HepG2 (cell line): ENCODE results near the gene PNPLA8. TPM values are rescaled to one million over a fixed set of nuclear protein-coding genes. Genes with fewer than 3 reads are reported as not detected.
A peak's percentile ranks its signal among the peaks of the same experiment; 100 is the strongest.

Source experiments
- ATAC-seq: fragments of 200-7000 bp; cut with Tn5 transposase; 3 replicates; pipeline ENCODE4 v1.9.1; 2020; ENCODE audit warnings: mild to moderate bottlenecking, moderate library complexity
- BruUV-seq: library from RNA; stranded (reverse); fragments of 400-500 nt; replicated peaks from 2 replicates; lab custom pipeline; 2021; lab: Mats Ljungman, UMichigan
- CTCF ChIA-PET: fragments of 300-600 bp; formaldehyde crosslinking; extraction: SDS; loops from one replicate; lab custom pipeline; 2021; ENCODE audit warnings: low total read pairs, inconsistent platforms, low intra/inter-chr PET ratio; lab: Yijun Ruan, JAX
- POLR2A ChIA-PET: fragments of 350-600 bp; sonication (Branson Sonifier 250); formaldehyde crosslinking; loops from one replicate; lab custom pipeline; 2020; ENCODE audit warnings: antibody characterized with exemption, inconsistent platforms; lab: Yijun Ruan, JAX
- DNase-seq: peaks from one replicate; pipeline ENCODE4 v3.0.0-alpha.2; 2015; ENCODE audit warnings: low spot score
- FAIRE-seq: peaks from 3 replicates; lab custom pipeline; 2011; peaks lifted over from hg19 to GRCh38; lab: Jason Lieb, UNC
- H2AFZ ChIP-seq: one replicate; pipeline ENCODE4 v1.6.1; 2011; ENCODE audit warnings: low read length, inconsistent platforms
- H3K27ac ChIP-seq: fragments of 300-600 bp; 3 replicates; pipeline ENCODE4 v1.8.0; 2011; ENCODE audit warnings: mixed run types, mild to moderate bottlenecking, mixed read lengths, low read length, inconsistent platforms; ENCODE audit not compliant: insufficient read depth; ENCODE audit errors: extremely low read length
- H3K27me3 ChIP-seq, 2 experiments: fragments of 200-600 bp in 1 of 2; 2 replicates in 1 of 2; 3 replicates in 1 of 2; pipeline versions ENCODE4 v1.6.0 to v1.8.0; 2011; ENCODE audit warnings: low read length in 2 of 2, mild to moderate bottlenecking in 2 of 2, moderate library complexity in 2 of 2, inconsistent platforms in 1 of 2; ENCODE audit not compliant: insufficient read depth in 2 of 2, control insufficient read depth in 1 of 2
- H3K36me3 ChIP-seq, 2 experiments: fragments of 200-600 bp in 1 of 2; replicated peaks in 1 of 2; 2 replicates in 1 of 2; 3 replicates in 1 of 2; pipeline versions ENCODE4 v1.5.1 to v1.8.0; 2011; ENCODE audit warnings: low read length in 2 of 2, inconsistent platforms in 1 of 2; ENCODE audit not compliant: insufficient read depth in 2 of 2, control insufficient read depth in 1 of 2
- H3K4me1 ChIP-seq: 2 replicates; pipeline ENCODE4 v1.5.1; 2012; ENCODE audit warnings: low read length, inconsistent platforms; ENCODE audit not compliant: insufficient read depth
- H3K4me2 ChIP-seq: 2 replicates; pipeline ENCODE4 v1.6.0; 2011; ENCODE audit warnings: low read depth, low read length, inconsistent platforms
- H3K4me3 ChIP-seq, 3 experiments: fragments of 200-600 bp in 1 of 3; sonication (generic), shearing (Covaris generic) in 1 of 3; replicated peaks in 1 of 3; 2 replicates each; pipeline ENCODE4 v1.5.1; 2011 to 2016; ENCODE audit warnings: low read length in 3 of 3, inconsistent platforms in 2 of 3, low read depth in 2 of 3, mild to moderate bottlenecking in 2 of 3, control low read depth in 1 of 3, mixed read lengths in 1 of 3; ENCODE audit not compliant: insufficient read depth in 1 of 3
- H3K79me2 ChIP-seq: one replicate; pipeline ENCODE4 v1.6.1; 2011; ENCODE audit warnings: low read length, inconsistent platforms; ENCODE audit not compliant: insufficient read depth
- H3K9ac ChIP-seq: 2 replicates; pipeline ENCODE4 v1.6.0; 2011; ENCODE audit warnings: mild to moderate bottlenecking, low read depth, low read length, inconsistent platforms; ENCODE audit not compliant: insufficient read depth
- H3K9me3 ChIP-seq: 2 replicates; pipeline ENCODE4 v1.5.1; 2012; ENCODE audit warnings: mild to moderate bottlenecking, low read length
- H4K20me1 ChIP-seq: 2 replicates; pipeline ENCODE4 v1.6.0; 2011; ENCODE audit warnings: inconsistent platforms, mild to moderate bottlenecking, low read length, moderate library complexity; ENCODE audit not compliant: insufficient read depth
- DNMT1 ChIP-seq: sonication (generic); formaldehyde crosslinking; IDR thresholded peaks from 2 replicates; pipeline ENCODE4 v1.5.1; 2020; ENCODE audit warnings: mild to moderate bottlenecking, missing genetic modification reagents
- DNMT3B ChIP-seq: conservative IDR thresholded peaks from 2 replicates; pipeline ENCODE4 v1.6.1; 2016; ENCODE audit warnings: missing biosample characterization, control low read depth
- GATA4 ChIP-seq: sonication (generic); IDR thresholded peaks from 2 replicates; pipeline ENCODE4 v1.6.1; 2016; ENCODE audit warnings: antibody characterized with exemption, low read depth, borderline replicate concordance
- HBP1 ChIP-seq: IDR thresholded peaks from 2 replicates; pipeline ENCODE4 v1.6.1; 2016; ENCODE audit warnings: low read depth, control low read depth
- NR3C1 ChIP-seq: sonication (generic); formaldehyde crosslinking; IDR thresholded peaks from 2 replicates; pipeline ENCODE4 v1.4.0; 2020; ENCODE audit warnings: missing genetic modification reagents
- PHB2 ChIP-seq: fragments of 450-650 bp; IDR thresholded peaks from 2 replicates; pipeline ENCODE4 v1.6.1; 2018; ENCODE audit not compliant: partially characterized antibody
- SMARCE1 ChIP-seq: fragments of 450-650 bp; IDR thresholded peaks from 2 replicates; pipeline ENCODE4 v1.6.1; 2017; ENCODE audit warnings: borderline replicate concordance
- SSRP1 ChIP-seq: IDR thresholded peaks from 2 replicates; pipeline ENCODE4 v1.6.1; 2016; ENCODE audit warnings: control low read depth
- UBTF ChIP-seq: sonication (generic); formaldehyde crosslinking; IDR thresholded peaks from 2 replicates; pipeline ENCODE4 v1.4.0; 2020; ENCODE audit warnings: mild to moderate bottlenecking, missing genetic modification reagents
- ZC3H13 ChIP-seq: sonication (generic); formaldehyde crosslinking; IDR thresholded peaks from 2 replicates; pipeline ENCODE4 v1.8.1; 2023; ENCODE audit warnings: mild to moderate bottlenecking, missing genetic modification reagents, moderate library complexity
- ZFYVE20 ChIP-seq: sonication (generic); formaldehyde crosslinking; IDR thresholded peaks from 2 replicates; pipeline ENCODE4 v1.8.0; 2023; ENCODE audit warnings: low read depth, mild to moderate bottlenecking, moderate library complexity, missing genetic modification reagents, borderline replicate concordance
- ZMAT3 ChIP-seq: sonication (generic); formaldehyde crosslinking; conservative IDR thresholded peaks from 2 replicates; pipeline ENCODE4 v1.7.0; 2021; ENCODE audit warnings: missing genetic modification reagents
- ZNF333 ChIP-seq: sonication (generic); formaldehyde crosslinking; IDR thresholded peaks from 2 replicates; pipeline ENCODE4 v1.4.0; 2020; ENCODE audit warnings: mild to moderate bottlenecking, missing genetic modification reagents, borderline replicate concordance
- ZNF367 ChIP-seq: sonication (generic); formaldehyde crosslinking; IDR thresholded peaks from 2 replicates; pipeline ENCODE4 v1.4.0; 2020; ENCODE audit warnings: missing genetic modification reagents, borderline replicate concordance
- ZNF589 ChIP-seq: sonication (generic); formaldehyde crosslinking; conservative IDR thresholded peaks from 2 replicates; pipeline ENCODE4 v1.8.0; 2022; ENCODE audit warnings: mild to moderate bottlenecking, moderate library complexity, missing genetic modification reagents
- ZNF598 ChIP-seq: sonication (generic); formaldehyde crosslinking; IDR thresholded peaks from 2 replicates; pipeline ENCODE4 v1.5.1; 2020; ENCODE audit warnings: mild to moderate bottlenecking, missing genetic modification reagents, borderline replicate concordance
- ZNF761 ChIP-seq: sonication (generic); formaldehyde crosslinking; conservative IDR thresholded peaks from 2 replicates; pipeline ENCODE4 v1.4.0; 2020; ENCODE audit warnings: mild to moderate bottlenecking, missing genetic modification reagents
- WGBS: methylation state at CpG from one replicate; pipeline ENCODE4 v1.1.6; 2017; ENCODE audit warnings: low lambda C conversion rate; 5-methylcytosine and 5-hydroxymethylcytosine counted together
- in situ Hi-C: cut with HindIII; loops from 2 replicates; pipeline ENCODE4 v1.10.0; 2017; ENCODE audit warnings: low pct_unique_long_range_greater_than_20kb; ENCODE audit not compliant: extremely low pct_ligation_motif_present
- intact Hi-C: fragments of 100-400 bp; cut with micrococcal nuclease; formaldehyde crosslinking; loops from one replicate; pipeline ENCODE4 v1.10.0; 2022; ENCODE audit not compliant: unreplicated experiment
- polyA plus RNA-seq, 8 experiments: library from polyadenylated mRNA; depleted of rRNA in 3 of 8; stranded (reverse) in 7 of 8; unstranded in 1 of 8; fragments of >200 nt; fragmentation: Illumina TruSeq in 4 of 8; extraction: Trizol in 4 of 8; gene quantifications; 2 replicates each; pipeline versions ENCODE4 v1.2.1 to v1.2.3, GENCODE V29; 2011 to 2016; ENCODE audit warnings: low read depth in 4 of 8, missing spikeins in 1 of 8, mixed read lengths in 1 of 8; ENCODE audit not compliant: insufficient read depth in 1 of 8
- total RNA-seq, 5 experiments: library from RNA; depleted of rRNA; stranded (reverse); fragments of >200 nt; fragmentation: Illumina TruSeq; extraction: Trizol; gene quantifications; 2 replicates each; pipeline ENCODE4 v1.2.3, GENCODE V29; 2016; ENCODE audit warnings: low read depth in 1 of 5
- TF ChIP-seq, protein P1 (sequence below): sonication (generic); formaldehyde crosslinking; IDR thresholded peaks from 2 replicates; pipeline ENCODE4 v1.5.0; 2020; ENCODE audit warnings: mild to moderate bottlenecking, missing genetic modification reagents

Gene PNPLA8
- total and polyA plus RNA-seq, 2 of the 13 experiments (the other 11 are each of a cell fraction or from before 2014, with no cell fraction given) = 6.3 to 11.4 TPM

DNA sequence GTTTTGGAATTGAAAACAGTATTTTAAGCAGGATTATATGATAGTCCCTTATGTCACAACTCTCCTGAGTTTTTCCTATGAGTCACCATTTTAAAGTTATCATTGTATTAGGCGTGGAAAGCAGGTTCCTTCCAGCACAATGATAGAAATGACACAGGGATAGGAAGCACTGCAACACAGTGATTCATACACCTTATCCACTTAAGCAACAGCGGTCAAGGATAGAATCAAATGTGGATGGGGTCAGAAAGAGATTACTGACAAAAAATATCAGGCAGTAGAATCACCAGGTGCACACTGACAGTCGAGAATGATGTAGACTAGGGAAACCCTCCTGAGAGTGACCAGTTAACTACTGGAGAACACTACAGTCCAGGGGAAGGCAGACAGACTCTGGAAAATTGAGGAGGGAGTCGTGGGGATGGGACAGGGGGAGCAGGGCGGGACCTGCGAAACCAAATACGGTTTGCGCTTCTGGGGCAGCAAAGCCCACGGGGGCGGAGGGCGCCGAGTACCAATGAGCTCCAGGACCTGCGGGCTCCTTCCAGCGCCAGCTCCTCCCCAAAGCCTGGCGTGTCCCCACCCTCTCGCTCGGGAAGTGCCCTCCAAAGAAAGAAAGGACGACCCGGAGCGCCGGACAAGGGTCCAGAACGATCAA is 479 bp downstream of the PNPLA8 start:
- Histone ChIP-seq H2AFZ (peak overlapping the region; percentile 1), H3K27me3 (no peaks in the 10 kb centered on the region; a peak in 1 of 5 replicates), H3K4me3 (peak overlapping the region; percentile 65 to 90 (median 83)), H3K36me3 (no peaks in the 10 kb centered on the region), H3K4me2 (peak overlapping the region; percentile 78), H3K4me1 (peaks cover 34% of the 10 kb centered on the region), H3K27ac (peak overlapping the region; percentile 82), H3K79me2 (peaks cover 16% of the 10 kb centered on the region), H3K9ac (peak overlapping the region; percentile 76), H3K9me3 (no peaks in the 10 kb centered on the region), H4K20me1 (no peaks in the 10 kb centered on the region; the same call in 1 of the 2 replicates)
- ChIA-PET CTCF (no interaction called here), POLR2A (interaction anchor here (1.1 to 3.5 kb wide), 4 partner anchors 29 to 1357 kb away, joined by 3 to 49 read pairs (median 4); partner anchors contain the start of genes DNAJB9, HBP1 and THAP5)
- FAIRE-seq = peak; percentile 55
- in situ Hi-C loops = no loop called here
- ATAC-seq = peak; percentile 81
- peak; percentile 44 for DNase-seq
- TSS peak; percentile 75 for BruUV-seq
- WGBS = 3% methylated on average over 8 of the region's 22 CpGs
- intact Hi-C loops = no loop called here
- TF ChIP-seq ZNF367 (CRISPR knock-in tag) (no peak), SMARCE1 (no peak), ZC3H13 (CRISPR knock-in tag) (no peak), PHB2 (no peak), SSRP1 (CRISPR knock-in tag) (peak; percentile 74; the same call in 1 of the 2 replicates), ZNF589 (CRISPR knock-in tag) (no peak), NR3C1 (CRISPR knock-in tag) (no peak), UBTF (CRISPR knock-in tag) (peak; percentile 57; the same call in 1 of the 2 replicates), GATA4 (0 out of 2 replicates have a peak, but pooled peaks have one; percentile 22), ZFYVE20 (CRISPR knock-in tag) (no peak), HBP1 (no peak; the same call in 1 of the 2 replicates), ZMAT3 (CRISPR knock-in tag) (0 out of 2 replicates have a peak, but pooled peaks have one; percentile 21), DNMT1 (0 out of 2 replicates have a peak, but pooled peaks have one; percentile 16), ZNF333 (CRISPR knock-in tag) (0 out of 2 replicates have a peak, but pooled peaks have one; percentile 66), ZNF598 (CRISPR knock-in tag) (no peak), ZNF761 (CRISPR knock-in tag) (peak; percentile 76; the same call in 1 of the 2 replicates), DNMT3B (CRISPR knock-in tag) (0 out of 2 replicates have a peak, but pooled peaks have one; percentile 27)
- TF ChIP-seq, protein P1, sequence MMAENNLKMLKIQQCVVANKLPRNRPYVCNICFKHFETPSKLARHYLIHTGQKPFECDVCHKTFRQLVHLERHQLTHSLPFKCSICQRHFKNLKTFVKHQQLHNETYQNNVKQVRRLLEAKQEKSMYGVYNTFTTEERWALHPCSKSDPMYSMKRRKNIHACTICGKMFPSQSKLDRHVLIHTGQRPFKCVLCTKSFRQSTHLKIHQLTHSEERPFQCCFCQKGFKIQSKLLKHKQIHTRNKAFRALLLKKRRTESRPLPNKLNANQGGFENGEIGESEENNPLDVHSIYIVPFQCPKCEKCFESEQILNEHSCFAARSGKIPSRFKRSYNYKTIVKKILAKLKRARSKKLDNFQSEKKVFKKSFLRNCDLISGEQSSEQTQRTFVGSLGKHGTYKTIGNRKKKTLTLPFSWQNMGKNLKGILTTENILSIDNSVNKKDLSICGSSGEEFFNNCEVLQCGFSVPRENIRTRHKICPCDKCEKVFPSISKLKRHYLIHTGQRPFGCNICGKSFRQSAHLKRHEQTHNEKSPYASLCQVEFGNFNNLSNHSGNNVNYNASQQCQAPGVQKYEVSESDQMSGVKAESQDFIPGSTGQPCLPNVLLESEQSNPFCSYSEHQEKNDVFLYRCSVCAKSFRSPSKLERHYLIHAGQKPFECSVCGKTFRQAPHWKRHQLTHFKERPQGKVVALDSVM (CRISPR knock-in tag) = 0 out of 2 replicates have a peak, but pooled peaks have one; percentile 11
